M059J (cell line): ENCODE results near the gene EFCAB11. TPM values are rescaled to one million over a fixed set of nuclear protein-coding genes. Genes with fewer than 3 reads are reported as not detected.

Experiments
- DNase-seq: peaks from one replicate; pipeline ENCODE4 v3.0.0-alpha.2; 2012; ENCODE audit warnings: low read depth
- total RNA-seq: library from RNA; depleted of rRNA; stranded (reverse); fragments of >200 nt; shearing (Covaris generic); gene quantifications from 2 replicates; pipeline ENCODE4 v1.2.3, GENCODE V29; 2014; rRNA removed

Gene EFCAB11, protein sequence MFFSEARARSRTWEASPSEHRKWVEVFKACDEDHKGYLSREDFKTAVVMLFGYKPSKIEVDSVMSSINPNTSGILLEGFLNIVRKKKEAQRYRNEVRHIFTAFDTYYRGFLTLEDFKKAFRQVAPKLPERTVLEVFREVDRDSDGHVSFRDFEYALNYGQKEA
- total RNA-seq: 11.9 and 27.0 TPM in 2 replicates

DNA sequence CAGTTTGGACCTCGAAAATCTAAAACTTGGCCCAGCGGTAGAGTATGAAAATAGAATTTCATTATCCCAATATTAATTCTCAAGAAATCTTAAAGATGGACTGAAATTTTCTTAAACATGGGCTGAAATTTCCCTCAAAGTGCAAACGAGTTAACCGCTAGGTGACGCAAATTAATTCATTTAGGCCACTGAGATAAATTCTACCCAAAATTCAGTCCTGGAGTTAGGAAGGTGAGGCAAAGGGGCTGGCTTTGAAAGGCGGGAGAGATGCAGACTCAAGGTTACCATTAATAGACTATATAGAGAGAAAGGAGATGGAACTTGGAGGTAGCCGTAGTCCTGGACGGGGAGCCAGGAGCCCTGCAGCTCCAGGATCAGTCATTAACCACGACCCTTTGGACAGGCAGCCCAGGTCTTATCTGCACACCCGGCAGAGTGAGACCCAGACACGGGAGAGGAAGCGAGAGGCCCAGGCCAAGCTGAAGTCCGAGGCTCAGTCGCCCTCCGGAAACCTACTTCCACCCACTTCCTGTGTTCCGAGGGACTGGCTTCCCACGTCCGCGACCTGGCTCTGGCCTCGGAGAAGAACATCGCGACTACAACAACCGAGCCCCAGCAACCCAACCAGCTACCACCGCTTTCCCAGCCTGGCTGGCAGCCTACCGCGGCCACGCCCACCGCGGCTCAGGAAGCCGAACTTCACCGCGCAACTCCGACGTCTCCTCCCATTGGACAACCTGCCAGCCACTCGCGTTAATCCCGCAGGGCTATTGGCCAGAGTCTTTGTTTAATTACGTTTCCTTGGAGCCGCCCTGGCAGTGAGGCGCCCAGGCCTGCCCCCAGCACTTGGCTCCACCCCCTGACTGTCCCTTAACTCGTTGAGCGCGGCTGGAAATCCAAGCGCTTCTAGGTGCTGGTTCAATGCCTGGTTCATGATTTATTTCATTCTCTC, at the start of gene EFCAB11:
Gene EFCAB11 (minus strand): TSS at position 661 of the 952 bp plus-strand sequence. CDS start 70 bp downstream, at position 591.
- peak; percentile 97 for DNase-seq

DNA sequence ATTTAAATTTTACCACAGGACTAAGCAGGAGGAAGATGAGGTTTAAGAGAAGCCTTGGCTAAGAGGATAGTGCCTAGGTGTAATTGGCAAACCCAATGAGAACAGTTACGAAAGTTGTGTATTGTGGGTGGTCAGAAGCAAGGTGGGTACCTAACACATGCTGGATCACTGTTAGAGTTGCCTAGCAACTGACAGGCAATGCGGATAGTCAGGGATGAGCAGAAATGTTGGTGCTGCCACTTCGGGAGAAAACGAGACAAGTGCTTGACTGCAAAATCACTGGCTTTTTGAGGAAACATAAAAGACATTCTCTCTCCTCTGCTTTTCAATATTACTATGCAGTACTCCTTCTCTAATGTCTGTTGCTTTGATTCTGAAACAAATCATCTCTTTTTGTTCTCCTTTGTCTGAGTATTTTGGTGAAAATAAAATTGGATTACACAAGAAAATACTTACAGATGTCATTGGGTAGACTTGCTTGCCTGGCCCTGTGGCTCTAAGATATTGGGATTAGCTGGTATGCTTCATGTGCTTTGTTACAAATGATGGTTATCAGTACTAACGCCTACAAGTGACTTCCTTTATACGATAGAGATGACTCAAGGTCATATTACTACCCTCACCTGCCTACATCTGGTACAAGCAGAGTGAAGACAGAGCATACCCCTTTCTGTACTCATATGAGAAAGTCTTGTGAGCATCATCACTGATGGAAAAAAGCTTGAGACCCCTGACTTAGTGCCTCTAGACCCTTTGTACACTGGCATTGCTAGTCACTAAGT, 49.2 kb upstream of the EFCAB11 start:
- no peak for DNase-seq

DNA sequence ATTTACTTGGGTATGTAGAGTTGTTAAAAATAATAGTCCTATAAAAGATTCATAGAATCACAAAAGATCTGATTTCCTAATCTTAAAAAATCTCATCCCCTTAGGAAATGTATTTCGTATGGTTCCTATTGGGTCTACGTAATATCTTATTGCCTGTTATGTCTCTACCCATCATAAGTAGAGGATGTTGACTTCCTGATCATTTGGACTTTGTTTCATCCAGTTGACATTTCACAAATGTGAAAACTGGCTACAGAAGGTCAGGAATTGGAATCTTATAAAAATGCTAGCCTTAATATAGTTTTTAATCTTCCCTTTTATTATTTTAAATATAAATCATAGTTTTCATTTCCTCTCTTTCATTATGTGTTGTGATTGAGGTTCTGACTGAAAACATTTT, 46.4 kb upstream of the EFCAB11 start:
- DNase-seq: no peak

DNA sequence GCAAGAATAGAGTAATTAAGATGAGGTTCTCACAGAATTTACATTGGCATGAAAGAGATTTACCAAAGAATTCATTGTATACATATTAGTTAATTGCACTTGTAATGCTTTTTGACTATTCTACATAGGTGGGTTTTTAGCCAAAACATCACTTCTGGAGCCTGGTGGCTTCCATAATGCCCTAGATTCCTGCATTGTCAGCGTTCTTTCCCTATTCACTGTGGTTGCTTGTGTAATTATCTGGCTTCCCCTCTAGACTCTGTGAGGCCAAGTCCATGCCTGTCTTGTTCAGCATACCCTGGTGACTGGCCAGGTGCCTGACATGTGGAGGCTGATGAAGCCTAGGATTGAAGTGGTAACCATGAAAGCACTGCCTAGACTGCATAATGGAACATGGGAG, 42.4 kb upstream of the EFCAB11 start:
- DNase-seq: no peak

DNA sequence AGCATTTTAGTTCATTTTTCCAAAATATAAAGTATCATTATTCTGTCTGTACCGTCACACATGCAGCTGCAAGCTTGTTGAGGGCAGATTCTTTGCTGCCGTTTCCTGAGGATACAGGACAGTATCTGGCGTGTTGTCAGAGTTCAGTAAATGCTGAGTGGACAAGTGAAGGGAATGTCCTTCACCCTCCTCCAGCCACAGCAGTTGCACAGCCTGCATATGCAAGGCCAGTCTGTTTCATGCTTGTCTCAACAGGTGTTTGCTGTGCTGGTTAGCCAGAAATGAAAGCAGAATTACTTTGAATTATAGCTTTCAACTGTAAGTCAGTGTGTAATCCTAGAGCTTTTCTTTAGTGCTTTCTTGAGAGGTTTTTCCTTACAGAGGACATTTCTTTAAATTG, 37.7 kb upstream of the EFCAB11 start:
- no peak for DNase-seq

DNA sequence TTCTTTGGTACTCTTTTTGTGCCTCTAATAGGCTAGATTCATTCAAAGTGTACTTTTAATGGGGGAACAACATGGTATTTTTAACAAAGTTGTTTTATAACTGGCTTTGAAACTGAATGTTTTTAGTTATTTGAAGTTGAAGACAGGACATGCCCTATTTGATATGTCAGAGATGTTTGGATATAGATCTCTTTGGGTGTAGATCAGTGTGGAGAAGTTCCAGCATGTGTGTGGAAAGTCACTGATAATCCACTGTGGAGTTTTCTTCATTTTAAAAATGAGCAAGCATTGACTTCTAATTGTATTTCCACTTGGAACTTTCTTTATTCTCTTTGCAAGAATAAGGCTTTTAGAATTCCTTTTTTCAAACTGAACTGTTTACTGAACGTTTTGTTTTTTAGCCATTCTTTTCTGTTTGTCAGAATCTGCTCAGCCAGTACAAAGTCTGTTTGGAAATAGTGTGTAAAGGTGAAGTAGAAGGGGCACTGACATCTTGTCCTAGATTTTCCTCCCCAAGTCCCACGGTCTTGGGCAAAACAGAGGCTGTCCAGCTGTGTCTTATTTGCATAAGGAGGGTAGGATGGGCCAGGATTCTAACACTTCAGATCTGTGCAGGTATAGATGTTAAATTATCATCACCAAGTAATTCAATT, 36.2 kb upstream of the EFCAB11 start:
- DNase-seq: no peak

DNA sequence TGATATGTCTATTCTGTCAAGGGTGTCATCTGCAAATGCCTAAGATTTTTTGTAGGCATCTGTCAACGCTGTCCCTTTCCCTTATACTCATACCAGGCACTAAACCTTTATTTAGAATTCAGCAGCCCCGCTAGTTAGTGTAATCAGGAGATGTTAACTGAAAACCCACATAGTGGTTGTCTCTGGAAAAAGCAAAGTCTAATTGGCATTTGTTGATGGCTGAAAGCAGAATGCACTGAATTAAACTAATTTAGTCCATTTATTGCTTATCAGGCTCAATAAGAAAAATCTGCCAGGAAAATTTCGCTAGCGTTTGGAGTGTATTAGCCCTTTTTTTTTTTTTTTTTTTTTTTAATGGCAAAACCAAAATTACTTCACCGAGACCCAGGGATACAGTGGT, 35.7 kb upstream of the EFCAB11 start:
- DNase-seq: no peak

DNA sequence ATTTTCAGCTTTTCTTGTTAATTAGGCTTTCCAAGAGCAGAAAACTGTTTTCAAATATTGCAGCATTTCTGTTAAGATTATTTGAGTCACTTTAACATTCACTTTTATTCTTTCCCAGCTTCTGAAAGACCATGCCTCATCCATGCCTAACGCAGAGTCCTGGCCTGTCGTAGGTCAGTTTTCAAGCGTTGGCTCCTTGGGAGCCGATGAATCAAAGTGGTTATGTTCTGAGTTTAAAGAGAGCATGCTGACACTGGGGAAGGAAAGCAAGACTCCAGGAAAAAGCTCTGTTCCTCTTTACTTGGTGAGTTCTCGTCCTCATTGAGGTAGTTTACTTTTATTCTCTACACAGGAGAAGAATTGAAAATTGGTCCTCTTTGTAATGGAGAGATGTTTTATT, 34.3 kb upstream of the EFCAB11 start:
- no peak for DNase-seq

DNA sequence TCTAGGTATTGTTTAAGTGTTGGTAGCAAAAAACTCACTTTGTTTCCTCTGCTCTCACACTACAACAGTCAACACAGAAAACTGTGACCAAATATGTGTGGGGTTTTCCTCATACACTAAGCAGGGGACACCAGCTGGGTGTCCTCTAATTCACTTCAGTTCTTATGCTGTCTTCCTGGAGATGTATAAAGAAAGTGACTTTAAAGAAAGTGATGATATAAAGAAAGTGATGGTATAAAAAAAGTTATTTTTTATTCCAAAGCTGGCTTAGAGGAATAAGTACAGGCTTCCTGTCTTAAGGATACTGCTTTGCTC, 32.6 kb upstream of the EFCAB11 start:
- no peak for DNase-seq

DNA sequence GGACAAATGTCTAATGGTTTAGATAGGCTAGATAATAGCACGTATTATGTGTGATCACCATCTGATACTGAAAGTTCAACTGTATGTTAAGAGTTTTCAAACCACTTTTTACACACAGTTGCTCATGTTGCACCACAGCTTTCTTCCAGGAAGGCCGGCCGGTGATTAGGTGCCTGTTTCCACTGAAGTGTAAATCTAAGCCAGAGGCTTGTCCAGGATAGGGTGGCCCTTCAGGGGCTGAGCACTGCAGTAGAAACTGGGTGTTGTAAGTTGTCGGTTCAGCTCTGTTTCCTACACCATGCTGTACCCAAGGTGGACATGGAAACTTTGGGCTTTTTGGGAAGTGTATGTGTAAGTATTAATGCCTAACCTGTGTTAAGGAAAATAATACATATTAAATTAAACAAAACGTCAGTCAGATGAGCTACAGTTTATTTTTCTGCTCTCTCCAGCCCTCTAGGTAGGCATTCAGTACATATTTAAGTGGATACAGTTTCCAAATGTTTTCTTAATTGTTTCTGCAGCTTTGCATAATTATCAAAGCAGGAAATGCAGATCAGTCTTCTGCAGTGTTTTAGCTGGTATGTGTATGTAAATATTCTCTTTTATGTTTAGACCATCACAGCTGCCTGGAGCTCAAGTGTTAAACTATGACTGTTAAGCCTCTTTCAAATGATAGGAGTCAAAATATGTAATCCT, 32.1 kb upstream of the EFCAB11 start:
- no peak for DNase-seq

DNA sequence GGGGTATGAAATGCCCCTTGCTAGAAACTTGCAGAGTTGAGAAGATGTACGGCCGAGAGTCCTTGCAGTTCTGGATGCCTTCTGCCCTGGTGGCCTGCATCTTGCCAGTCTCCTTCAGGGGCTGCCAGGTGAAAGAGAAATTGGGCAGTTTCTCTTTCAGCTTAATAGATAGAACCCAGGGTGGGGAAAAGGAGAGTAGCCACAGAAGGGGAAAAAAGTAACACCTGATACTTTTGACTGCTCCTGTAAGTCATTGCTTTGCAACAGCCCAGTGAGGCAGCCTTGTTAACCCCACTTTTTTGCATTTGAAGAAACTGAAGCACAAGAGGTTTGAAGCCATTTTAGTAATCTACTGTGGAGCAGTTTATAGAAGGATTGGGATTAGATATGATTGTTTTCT, 28.8 kb upstream of the EFCAB11 start:
- DNase-seq: no peak

DNA sequence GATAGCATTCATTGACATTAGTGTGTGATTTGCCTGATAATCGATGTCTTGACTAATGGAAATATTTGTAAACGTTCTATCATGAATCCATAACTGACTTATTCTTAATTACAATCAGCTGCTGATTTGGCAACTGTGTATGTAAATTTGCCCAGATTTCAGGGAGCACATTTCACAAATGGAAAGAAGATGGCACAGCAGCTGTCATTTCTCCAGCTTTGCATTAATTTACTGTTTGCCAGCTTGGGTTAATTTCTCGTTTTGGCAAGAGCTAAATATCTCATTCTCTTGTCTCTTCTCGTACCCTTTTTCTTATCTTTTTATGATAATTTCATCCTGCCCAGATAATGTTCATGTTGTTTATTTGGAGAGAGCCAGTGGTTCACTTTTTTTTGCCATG, 24.1 kb upstream of the EFCAB11 start:
- no peak for DNase-seq

DNA sequence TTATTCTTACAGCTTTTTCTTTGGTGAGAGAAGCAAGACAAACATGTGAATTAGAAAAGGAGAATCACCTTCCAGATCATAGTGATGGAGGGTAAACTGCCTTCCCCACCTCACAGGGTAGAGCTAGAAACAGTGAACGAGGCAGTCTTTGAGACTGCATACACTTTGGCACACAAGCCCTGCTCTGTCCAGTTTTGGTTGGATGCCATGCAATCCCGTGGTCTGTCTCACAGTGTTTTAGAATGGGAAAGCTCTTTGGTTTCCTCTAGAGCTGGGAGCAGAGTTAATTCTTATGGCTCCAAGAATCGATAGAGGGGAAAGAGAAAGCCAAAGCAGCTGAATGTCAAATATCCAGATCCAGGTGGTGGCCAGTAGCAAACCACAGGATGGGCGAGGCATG, 23.1 kb upstream of the EFCAB11 start:
- DNase-seq: no peak

DNA sequence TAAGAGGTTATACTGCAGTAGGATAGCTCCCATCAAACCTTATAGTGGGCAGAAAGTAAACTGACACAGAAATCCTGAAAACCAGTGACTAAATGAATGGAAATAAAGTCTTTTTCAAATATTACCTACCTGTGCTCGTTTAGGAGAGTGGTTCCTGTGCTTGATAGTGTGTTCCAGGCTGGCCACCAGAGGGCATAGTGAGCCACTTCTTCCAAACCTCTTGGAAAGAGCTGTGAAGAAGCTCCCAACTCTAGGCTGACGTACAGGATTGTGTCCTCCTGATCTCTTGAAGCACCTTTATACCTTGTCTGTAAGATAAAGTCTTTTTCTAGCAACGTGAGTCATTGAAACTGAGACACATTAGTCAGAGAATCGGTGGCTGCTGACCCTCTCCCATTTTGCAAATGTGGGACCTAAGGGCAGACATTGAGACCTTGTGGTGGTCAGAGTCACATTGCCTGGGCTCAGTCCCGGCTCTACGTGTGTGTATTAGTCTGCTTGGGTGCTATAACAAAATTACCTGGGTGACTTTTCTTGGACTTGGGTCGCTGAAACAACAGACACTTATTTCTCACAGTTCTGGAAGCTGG, 18.8 kb upstream of the EFCAB11 start:
- peak; percentile 52 for DNase-seq

DNA sequence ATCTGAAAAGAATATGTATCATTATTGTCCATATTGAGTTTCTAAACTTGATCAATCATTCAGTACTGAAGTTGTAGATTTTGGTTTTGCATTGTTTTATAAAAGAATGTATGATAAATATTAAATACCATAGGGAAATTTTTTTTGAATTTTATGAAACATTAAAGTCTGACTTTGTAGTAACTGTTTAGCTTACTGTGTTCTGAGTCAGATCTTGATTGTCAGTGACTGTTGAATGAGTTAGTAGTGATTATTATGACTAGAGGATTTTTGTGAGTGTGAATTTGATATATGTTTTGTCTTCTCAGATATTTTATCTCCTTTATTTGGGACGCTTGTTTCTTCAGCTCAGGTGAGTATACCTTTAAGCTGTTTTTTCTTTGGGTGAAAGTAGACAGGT, 11.3 kb upstream of the EFCAB11 start:
- no peak for DNase-seq

DNA sequence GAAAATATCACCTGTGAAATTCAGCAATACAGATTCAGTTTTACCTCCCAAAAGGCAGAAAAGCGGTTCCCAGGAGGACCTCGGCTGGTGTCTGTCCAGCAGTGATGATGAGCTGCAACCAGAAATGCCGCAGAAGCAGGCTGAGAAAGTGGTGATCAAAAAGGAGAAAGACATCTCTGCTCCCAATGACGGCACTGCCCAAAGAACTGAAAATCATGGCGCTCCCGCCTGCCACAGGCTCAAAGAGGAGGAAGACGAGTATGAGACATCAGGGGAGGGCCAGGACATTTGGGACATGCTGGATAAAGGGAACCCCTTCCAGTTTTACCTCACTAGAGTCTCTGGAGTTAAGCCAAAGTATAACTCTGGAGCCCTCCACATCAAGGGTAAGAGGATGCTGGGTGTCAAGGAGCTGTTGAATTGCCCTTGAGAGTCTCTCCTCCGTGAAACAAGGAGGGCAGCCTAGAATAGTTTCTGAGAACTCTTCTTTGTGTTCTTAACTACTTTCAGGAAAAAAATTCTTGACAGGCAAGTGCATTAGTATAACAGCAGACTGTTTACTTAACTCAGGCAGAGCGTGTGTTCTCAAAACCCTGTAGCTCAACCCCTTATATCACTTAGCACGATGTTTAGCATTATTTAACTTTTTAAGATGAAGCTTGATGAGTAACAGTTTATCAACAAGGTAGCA, 8.9 kb upstream of the EFCAB11 start:
- DNase-seq: no peak

DNA sequence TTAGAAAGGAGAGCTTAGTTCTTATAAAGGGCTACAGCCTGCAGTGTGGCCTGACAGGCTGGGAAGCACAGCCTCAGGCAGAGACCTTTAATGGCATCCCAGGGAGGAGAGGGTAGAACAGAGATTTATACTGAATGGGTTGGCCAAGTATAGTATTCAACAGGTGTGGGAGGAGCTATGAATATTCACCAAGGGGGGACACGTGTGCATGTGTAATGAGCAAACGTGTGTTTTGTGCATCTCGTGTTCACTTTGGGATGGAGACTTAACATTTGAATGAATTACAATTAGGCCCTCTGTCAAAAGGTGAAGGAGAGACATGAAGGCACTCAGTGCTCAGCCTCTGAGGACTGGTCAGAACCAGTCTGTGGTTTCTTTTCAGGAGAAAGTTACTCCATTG, 6.4 kb upstream of the EFCAB11 start:
- DNase-seq: no peak

DNA sequence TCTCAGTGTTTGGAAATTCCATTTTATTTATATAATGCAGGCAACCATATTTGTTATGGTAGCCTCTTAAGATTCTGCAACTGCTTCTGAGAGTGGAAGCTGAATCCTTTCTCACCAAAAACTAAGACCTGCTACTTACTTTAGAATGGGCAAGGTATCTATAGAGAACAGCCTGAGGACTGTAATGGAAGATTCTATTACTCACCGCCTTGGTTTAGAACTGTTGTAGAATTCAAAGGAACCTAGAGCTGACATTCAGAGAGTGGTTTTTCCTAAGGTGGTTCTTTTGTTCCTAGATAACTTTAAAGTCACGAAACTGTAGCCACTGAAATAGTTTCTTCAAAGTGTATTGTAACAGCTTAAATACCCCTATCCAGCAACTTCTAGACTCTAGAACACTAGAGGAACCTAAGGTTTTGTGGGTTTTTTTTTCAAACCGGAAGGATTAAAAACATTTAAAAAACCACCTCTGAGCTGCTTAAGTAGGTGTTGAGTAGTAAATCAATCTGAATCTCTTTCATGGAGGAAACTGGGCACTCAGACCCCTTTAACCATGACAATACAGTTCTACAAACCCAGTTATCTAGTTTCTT, 5.4 kb upstream of the EFCAB11 start:
- no peak for DNase-seq

DNA sequence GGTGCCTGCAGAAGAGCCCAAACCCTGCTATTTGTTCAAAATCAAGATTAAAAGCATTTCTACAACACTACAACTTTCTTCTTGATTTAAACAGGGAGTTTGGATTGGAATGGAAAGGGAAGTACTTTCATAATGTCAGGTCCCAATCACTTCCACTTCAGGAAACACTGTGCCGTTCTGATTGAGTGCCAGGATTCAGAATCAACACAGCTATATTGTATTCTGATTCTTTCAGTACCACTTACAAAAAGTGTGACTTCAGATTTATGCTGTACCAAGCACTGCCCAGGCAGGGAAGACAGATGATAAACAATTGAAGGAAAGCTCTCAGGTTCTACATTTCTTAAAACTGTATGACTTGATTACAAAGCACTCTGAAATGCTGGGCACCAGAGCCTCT, 4.4 kb upstream of the EFCAB11 start:
- DNase-seq: no peak

DNA sequence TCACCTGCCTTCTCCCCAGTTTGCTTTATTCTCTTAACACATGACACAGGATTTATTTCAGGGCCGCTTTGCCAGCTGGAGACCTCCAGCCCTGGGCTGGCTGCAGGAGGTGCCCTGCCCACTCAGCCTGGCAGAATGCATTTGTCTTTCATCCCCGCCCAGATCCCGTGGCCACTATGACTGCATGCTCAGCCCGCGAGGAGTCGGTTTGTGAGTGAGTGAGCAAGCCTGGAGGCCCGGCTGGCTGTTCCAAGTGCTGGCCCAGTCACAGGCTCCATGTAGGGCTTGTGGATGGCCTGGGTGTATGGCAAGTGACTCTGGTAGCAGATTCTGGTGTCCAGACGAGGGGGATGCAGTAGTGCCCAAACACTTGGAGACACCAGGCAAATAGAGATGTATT, 3.3 kb upstream of the EFCAB11 start:
- peak; percentile 14 for DNase-seq
